Fibroblast of villous mesenchyme (primary cell): ENCODE results near the gene PCBP3. TPM values are rescaled to one million over a fixed set of nuclear protein-coding genes. Genes with fewer than 3 reads are reported as not detected.

Experiments used
- DNase-seq: peaks from one replicate; pipeline ENCODE4 v3.0.0-alpha.2; 2010; ENCODE audit warnings: low read depth
- H3K4me3 ChIP-seq: 2 replicates; pipeline ENCODE4 v1.5.1; 2011; ENCODE audit warnings: low read depth, mild to moderate bottlenecking, low read length
- total RNA-seq: library from RNA; depleted of rRNA; stranded (reverse); fragments of >200 nt; gene quantifications from 2 replicates; pipeline ENCODE4 v1.2.3, GENCODE V29; 2012
- TF ChIP-seq, protein P1 (sequence below): IDR thresholded peaks from 2 replicates; pipeline ENCODE4 v1.5.1; 2012; ENCODE audit warnings: low read depth, mild to moderate bottlenecking, low read length; ENCODE audit not compliant: insufficient read depth

The PCBP3 gene
- total RNA-seq, 1 donor: 1.3 TPM

DNA sequence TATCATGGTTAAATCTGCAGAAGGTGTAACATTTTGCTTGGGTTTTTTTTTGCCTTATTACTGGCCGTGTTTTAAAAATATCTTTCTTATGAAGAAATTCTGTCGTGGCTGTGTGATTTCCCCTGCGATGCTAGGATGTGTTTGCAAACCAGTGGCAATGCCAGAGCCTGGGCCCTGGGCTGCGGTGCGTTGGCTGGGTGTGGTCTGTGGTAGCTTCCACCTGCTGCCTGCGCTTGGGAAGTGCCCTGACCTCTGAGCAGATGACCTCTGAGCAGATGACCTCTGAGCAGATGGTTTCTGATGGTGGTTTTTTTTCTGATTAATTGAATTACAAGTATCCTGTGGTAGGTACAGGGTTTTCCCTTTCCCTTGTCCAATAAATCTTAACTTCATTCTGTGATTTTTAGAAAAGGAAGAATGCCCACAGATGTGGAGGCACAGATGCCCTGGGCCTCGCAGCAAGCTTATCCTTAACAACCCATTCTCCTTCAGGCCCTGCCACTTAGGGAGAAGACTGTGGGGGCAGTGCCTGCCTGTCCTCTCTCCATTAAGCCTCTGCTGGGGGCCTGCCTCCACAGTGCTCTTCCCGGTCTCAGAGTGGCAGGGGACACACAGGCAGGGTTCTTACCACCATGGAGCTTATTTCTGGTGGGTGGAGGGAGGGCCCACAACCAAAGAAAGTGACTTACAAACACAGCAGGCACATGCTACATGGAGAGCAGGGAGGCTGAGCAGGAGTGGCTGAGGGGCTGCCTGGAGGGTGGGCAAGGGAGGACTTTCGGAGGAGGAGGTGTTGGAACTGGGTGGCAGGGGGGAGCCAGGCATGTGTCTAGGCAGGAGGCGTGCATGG lies 81.7 kb downstream of the PCBP3 start:
- no peak for DNase-seq

DNA sequence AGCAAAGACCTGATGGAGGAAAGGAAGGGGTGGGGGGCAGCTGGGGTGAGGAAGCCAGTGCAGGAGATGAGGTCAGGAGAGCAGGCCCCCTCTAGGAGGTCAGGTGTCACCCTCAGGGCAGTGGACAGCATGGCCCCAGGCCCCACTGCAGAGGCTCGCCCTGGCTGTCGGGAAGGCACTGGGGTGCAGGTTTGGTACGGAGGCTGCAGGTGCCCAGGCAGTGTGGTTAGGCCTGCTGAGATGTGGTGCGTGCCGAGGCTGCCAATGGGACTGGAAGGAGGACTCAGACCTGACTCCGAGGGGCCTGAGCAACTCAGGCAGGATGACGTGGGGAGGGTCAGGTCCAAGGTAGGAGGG lies 82.3 kb downstream of the PCBP3 start:
- DNase-seq: no peak
- H3K4me3 ChIP-seq: no peak overlapping the region
- TF ChIP-seq, protein P1, sequence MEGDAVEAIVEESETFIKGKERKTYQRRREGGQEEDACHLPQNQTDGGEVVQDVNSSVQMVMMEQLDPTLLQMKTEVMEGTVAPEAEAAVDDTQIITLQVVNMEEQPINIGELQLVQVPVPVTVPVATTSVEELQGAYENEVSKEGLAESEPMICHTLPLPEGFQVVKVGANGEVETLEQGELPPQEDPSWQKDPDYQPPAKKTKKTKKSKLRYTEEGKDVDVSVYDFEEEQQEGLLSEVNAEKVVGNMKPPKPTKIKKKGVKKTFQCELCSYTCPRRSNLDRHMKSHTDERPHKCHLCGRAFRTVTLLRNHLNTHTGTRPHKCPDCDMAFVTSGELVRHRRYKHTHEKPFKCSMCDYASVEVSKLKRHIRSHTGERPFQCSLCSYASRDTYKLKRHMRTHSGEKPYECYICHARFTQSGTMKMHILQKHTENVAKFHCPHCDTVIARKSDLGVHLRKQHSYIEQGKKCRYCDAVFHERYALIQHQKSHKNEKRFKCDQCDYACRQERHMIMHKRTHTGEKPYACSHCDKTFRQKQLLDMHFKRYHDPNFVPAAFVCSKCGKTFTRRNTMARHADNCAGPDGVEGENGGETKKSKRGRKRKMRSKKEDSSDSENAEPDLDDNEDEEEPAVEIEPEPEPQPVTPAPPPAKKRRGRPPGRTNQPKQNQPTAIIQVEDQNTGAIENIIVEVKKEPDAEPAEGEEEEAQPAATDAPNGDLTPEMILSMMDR: no peak

More for the DNA sequence above, 81.7 kb downstream of the PCBP3 start:
- TF ChIP-seq, protein P1: no peak
- no peak overlapping the region for H3K4me3 ChIP-seq

DNA sequence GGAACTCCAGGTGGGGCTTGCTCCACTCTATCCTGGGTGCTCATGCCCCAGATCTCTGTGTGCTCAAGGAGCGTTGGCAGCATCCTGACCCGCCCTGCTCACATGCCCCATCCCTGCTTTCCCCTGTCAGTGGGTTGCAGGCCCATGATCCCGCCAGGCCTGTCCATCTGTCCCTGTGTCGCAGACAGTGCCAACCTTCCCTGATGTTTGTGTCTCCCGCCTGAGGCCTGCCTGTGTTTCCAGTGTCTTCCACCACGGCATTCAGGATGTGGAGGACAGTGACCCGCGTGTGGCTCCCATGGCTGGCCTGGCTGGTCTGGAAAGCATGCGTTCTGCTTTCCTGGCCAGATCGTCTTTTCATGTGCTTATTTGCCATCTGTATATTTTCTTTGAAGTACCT lies 82.9 kb downstream of the PCBP3 start:
- no peak overlapping the region for H3K4me3 ChIP-seq
- TF ChIP-seq, protein P1: no peak
- no peak for DNase-seq

DNA sequence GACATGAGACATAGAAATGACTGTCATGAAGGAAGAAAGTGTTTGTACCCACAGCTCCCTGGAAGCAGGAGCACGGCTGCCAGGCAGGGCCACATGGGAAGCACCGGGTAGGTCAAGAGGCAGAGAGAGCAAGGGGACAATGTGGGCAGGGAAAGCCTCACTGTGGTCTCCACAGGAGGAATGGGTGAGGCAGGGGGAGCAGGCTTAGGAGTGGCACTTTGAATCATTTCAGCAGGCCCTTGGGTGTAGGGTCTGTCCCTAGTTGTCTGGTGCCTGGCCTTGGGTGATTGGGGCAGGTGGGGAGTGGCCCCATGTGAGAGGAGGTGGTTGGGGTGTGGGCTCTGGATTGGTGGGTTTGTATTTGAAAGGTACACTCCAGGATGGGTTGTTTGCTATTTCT lies 83.9 kb downstream of the PCBP3 start:
- DNase-seq: no peak
- TF ChIP-seq, protein P1: no peak
- H3K4me3 ChIP-seq: no peak overlapping the region

DNA sequence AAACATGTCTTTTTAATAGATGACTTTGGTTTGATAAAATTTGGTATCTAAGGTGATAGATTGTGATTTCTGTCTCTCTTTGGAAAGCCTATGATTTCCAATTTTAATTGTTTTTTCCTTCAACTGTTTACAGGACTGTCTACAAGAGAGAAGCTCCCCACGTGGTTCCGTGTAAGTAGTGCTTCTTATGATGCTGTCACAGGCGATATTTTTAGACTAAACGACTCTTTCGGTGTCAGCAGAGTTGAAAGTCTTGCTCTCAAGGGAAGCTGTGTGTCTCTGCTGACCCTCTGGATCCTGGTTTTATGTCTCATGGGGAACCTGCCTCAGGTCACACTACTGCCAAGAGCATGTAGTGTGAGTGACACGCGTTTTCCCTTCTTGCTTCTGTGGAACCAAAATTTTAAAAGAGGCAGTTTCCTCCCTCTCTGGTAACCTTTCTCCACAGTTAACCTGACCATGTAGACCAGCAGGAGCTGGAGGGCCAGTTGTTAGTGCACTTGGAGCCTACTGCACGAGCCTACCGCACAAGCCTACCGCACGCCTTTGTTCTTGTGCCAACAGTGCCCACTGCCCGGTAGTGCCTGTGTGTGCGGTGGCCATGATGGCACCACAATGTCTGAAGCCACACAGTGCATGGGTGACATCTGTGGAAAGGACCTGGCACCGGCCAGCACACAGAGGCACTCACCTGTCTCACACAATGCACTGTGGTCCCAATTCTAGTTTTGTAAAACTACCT lies 91.9 kb downstream of the PCBP3 start:
- TF ChIP-seq, protein P1: no peak
- no peak overlapping the region for H3K4me3 ChIP-seq
- DNase-seq: no peak

DNA sequence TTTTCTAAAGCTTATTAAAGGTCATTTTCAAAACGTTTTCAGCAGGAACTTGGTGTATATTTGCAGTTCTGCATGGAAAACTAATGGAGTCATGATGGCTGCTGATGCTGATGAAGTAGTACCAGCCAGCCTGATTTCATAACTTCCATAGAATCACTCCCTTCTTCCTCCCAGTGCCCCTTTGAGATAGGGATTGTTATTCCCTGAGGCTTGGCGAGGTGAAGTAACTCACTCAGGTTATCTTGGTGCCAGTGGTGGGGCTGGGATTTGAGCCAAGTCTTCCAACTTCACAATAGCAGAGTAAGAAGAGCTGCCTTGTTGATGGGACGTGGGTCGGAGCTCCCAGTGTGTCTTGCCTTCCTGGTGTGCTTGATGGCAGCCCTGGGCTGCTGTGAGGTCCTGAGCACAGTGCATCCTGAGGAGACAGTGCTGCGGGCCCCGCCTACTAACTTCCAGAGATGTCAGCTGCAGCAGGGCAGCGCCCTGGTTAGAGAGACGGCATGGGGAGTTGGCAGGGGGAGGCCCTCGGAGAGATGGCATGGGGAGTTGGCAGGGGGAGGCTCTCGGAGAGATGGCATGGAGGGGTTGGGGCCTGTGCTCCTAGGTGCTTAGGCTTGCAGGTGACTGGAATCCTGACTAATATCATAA lies 92.6 kb downstream of the PCBP3 start:
- no peak for DNase-seq
- no peak overlapping the region for H3K4me3 ChIP-seq
- TF ChIP-seq, protein P1: no peak
